Measurements from ENCODE around the gene TNIK.

Gene TNIK

DNA sequence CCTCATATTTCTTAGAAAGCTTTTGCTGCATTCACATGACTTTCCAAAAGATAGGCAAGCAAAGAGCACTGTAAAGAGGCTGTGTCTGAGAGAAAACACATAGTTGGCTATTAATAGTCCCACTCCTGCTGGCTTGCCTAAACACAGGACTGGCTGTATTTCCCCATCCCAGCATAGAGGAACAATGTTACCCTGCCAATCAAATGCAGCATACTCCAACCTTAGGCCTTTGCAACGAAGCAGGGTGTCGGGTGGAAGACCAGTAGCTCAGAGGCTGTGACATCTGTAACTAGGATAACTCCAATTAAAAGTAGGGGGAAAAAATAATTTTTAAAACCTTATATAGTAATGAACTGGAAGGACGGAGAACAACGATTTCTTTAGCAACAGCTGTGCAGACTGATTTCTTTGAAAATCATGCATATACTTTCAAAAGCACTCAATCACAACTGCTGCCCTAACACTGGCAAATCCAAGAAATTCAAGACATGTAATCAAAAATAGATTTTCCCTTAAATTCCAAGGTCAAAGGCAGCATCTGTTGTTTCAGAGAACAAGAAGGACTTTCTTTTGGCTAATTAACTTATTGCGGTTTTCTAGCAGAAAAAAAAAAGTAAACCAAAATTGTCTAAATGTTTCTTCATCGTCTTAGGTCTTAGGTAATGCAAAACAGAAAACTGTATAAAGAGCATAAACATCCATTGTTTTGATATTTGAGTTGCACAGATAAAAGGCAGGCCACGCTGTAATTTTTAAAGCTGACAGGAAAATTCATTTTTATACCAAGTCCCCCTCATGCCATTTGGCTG is 139.3 kb downstream of the TNIK start:
- DNase-seq (ENCODE audit: low spot score), result no peak
- POLR2A ChIA-PET (ENCODE audit: low non-redundant PET), result no interaction called here
- H3K27ac ChIP-seq, result no peak overlapping the region
- no peak for TF ChIP-seq CTCF (conservative IDR thresholded peaks at IDR 0.05; ENCODE audit: low read depth)
- CTCF ChIA-PET, result no interaction called here

DNA sequence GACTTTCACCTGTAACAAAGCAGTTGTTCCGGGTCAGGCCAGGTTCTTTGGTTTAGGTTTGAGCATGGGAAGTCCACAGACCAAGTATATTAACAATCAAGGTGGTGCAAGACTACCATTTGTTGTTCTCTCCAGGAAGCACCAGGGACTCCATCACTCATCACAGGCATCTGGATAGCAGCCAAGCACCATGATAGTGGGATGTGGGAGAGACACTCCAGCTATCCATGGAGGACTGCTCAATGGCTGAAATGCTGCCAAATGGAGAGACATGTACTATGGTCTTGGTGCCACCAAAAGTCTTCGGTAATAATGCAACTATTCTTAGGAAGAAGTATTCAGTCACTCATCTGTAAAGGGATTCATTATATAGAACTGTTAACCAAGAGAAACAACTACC is 143.0 kb downstream of the TNIK start:
- POLR2A ChIA-PET (ENCODE audit: low non-redundant PET), result no interaction called here
- no peak for DNase-seq (ENCODE audit: low spot score)
- CTCF ChIA-PET, result no interaction called here
- no peak for TF ChIP-seq CTCF (conservative IDR thresholded peaks at IDR 0.05; ENCODE audit: low read depth)
- H3K27ac ChIP-seq, result no peak overlapping the region

DNA sequence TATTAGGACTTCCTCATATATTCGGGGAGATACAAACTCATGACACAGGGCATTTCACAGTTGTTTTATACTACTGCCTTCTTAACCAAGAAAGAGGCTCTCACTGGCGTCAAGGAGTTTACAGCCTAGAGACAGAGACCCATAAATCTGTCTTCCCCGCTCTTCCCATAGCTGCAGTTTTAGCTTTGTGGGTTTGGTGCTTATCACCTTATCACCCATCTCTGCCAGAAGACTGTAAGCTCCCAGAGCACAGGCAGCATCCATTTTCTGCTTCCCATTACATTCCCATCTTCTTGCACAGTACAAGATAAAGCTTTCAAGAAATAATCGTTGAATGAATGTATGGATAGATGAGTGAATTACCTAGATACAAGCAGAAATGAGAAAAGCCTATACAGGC is 144.3 kb downstream of the TNIK start:
- POLR2A ChIA-PET (ENCODE audit: low non-redundant PET), result no interaction called here
- CTCF ChIA-PET, result no interaction called here
- H3K27ac ChIP-seq, result no peak overlapping the region
- no peak for DNase-seq (ENCODE audit: low spot score)
- no peak for TF ChIP-seq CTCF (conservative IDR thresholded peaks at IDR 0.05; ENCODE audit: low read depth)

DNA sequence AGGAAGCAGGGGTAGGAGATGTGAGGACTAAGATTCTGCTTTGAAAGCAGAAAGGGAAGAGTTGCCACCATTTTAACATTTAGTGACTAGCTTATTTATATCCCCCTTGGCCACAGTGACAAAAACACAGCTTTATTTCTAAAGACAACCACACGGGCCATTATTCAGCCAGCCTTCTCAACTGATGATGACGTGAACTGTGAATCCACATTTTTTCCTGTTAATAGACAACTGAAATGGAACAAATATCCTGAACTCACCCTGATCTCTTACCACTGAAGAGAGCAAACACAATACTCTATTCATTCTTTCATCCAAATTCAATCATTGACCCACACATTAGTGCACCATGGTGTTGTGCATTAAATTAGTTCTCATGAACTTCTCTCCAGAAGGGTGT is 145.1 kb downstream of the TNIK start:
- no peak overlapping the region for H3K27ac ChIP-seq
- CTCF ChIA-PET, result interaction anchor here (0.6 kb wide), 1 partner anchor 14 kb away, joined by 5 read pairs; no protein-coding TSS in a partner anchor
- TF ChIP-seq CTCF (conservative IDR thresholded peaks at IDR 0.05; ENCODE audit: low read depth), result no peak
- DNase-seq (ENCODE audit: low spot score), result no peak
- POLR2A ChIA-PET (ENCODE audit: low non-redundant PET), result no interaction called here

DNA sequence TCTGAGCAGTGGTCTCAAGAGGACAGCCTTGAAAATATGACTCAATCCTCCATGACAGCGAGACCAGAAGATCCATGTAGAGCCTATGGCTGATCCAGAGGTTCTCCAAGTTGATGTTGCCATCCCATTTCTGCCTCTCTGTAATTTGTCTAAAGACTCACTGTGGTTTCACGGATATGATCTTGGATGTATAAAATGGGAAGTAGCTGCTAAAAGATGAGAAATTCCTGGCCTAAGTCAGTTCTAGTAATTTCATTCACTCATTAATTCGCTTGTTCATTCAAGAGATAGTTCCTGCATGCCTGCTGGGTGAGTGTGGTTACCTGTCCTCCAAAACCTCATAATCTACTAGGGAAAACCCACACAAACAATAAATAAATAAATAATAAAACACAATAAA is 145.9 kb downstream of the TNIK start:
- no peak overlapping the region for H3K27ac ChIP-seq
- no peak for TF ChIP-seq CTCF (conservative IDR thresholded peaks at IDR 0.05; ENCODE audit: low read depth)
- DNase-seq (ENCODE audit: low spot score), result no peak
- CTCF ChIA-PET, result interaction anchor here (0.6 kb wide), 1 partner anchor 13 kb away, joined by 5 read pairs; no protein-coding TSS in a partner anchor
- POLR2A ChIA-PET (ENCODE audit: low non-redundant PET), result no interaction called here

GRCh38 chr3:171313702-171314101 is 146.5 kb downstream of the TNIK start:
- no peak for TF ChIP-seq CTCF (conservative IDR thresholded peaks at IDR 0.05; ENCODE audit: low read depth)
- no peak overlapping the region for H3K27ac ChIP-seq
- ChIA-PET POLR2A (ENCODE audit: low non-redundant PET) (no interaction called here), CTCF (no interaction called here)
- DNase-seq (ENCODE audit: low spot score), result no peak

Data from RWPE1 (cell line).